ENCODE measurements around the gene PAM.

DNA sequence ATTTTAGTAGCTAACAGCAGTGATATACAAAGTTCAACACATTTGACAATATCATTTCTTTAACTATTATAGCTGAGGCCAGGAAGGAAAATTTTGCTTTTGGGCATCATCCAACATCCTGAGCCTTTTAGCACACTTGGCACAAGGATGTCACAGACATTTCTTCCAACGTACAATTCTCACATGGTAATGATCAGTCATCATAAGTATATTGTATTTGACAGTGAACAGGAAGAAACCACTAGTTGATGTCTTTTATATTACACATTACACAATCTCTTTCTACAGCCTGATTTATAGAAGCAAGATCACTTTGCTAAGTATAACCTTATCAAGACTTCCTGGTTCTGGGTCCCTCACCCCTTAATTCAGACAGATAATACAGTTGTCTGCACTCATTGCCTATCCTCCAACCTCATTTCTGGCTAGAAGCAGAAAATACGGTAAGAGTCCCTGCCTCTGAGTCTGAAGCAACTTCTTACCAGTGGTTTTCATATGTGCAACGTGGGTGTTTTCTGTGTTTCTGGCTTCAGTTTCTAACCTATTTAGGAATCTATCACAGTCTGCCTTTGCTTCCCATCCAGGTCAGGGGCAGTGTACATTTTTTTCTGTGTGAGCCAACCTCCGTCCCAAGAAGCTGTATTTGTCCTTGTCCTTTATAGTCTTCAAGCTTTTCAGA lies 167.8 kb downstream of the PAM start:
- no peak for TF ChIP-seq POLR2AphosphoS5 (IDR thresholded peaks at IDR 0.05; ENCODE audit: low read depth, low read length)
- TF ChIP-seq, protein P1, sequence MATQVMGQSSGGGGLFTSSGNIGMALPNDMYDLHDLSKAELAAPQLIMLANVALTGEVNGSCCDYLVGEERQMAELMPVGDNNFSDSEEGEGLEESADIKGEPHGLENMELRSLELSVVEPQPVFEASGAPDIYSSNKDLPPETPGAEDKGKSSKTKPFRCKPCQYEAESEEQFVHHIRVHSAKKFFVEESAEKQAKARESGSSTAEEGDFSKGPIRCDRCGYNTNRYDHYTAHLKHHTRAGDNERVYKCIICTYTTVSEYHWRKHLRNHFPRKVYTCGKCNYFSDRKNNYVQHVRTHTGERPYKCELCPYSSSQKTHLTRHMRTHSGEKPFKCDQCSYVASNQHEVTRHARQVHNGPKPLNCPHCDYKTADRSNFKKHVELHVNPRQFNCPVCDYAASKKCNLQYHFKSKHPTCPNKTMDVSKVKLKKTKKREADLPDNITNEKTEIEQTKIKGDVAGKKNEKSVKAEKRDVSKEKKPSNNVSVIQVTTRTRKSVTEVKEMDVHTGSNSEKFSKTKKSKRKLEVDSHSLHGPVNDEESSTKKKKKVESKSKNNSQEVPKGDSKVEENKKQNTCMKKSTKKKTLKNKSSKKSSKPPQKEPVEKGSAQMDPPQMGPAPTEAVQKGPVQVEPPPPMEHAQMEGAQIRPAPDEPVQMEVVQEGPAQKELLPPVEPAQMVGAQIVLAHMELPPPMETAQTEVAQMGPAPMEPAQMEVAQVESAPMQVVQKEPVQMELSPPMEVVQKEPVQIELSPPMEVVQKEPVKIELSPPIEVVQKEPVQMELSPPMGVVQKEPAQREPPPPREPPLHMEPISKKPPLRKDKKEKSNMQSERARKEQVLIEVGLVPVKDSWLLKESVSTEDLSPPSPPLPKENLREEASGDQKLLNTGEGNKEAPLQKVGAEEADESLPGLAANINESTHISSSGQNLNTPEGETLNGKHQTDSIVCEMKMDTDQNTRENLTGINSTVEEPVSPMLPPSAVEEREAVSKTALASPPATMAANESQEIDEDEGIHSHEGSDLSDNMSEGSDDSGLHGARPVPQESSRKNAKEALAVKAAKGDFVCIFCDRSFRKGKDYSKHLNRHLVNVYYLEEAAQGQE (IDR thresholded peaks at IDR 0.05; ENCODE audit: insufficient read depth in 1 of 2, low read depth in 2 of 2, low read length in 2 of 2), result no peak
- no peak for TF ChIP-seq TAF1 (IDR thresholded peaks at IDR 0.05; ENCODE audit: borderline replicate concordance, insufficient read depth, low read length)
- no peak for TF ChIP-seq SIN3A (IDR thresholded peaks at IDR 0.05; ENCODE audit: borderline replicate concordance, insufficient read depth, low read length)
- no peak for TF ChIP-seq FOXP2 (optimal IDR thresholded peaks at IDR 0.05; ENCODE audit: borderline replicate concordance, extremely low read depth, extremely low read length, insufficient read depth)

All from PFSK-1 (cell line).